Mammary epithelial cell (primary cell): ENCODE results near the gene SUCLA2.

Experiments used
- EZH2 ChIP-seq: IDR thresholded peaks from 2 replicates; pipeline ENCODE4 v1.6.1; 2012; ENCODE audit warnings: low read length, inconsistent platforms, borderline replicate concordance
- TF ChIP-seq, protein P1 (sequence below), 2 donors: IDR thresholded peaks in 1 of 2; conservative IDR thresholded peaks in 1 of 2; 2 replicates each; pipeline ENCODE4 v1.5.1; 2011 to 2012; ENCODE audit warnings: inconsistent platforms in 2 of 2, low read length in 2 of 2, mild to moderate bottlenecking in 2 of 2, control low read depth in 1 of 2, low read depth in 1 of 2; ENCODE audit not compliant: insufficient read depth in 1 of 2; ENCODE audit errors: extremely low read depth in 1 of 2

GRCh38 chr13:48010698-48011097, 9.6 kb upstream of the SUCLA2 start:
- TF ChIP-seq, protein P1, sequence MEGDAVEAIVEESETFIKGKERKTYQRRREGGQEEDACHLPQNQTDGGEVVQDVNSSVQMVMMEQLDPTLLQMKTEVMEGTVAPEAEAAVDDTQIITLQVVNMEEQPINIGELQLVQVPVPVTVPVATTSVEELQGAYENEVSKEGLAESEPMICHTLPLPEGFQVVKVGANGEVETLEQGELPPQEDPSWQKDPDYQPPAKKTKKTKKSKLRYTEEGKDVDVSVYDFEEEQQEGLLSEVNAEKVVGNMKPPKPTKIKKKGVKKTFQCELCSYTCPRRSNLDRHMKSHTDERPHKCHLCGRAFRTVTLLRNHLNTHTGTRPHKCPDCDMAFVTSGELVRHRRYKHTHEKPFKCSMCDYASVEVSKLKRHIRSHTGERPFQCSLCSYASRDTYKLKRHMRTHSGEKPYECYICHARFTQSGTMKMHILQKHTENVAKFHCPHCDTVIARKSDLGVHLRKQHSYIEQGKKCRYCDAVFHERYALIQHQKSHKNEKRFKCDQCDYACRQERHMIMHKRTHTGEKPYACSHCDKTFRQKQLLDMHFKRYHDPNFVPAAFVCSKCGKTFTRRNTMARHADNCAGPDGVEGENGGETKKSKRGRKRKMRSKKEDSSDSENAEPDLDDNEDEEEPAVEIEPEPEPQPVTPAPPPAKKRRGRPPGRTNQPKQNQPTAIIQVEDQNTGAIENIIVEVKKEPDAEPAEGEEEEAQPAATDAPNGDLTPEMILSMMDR (conservative IDR thresholded peaks at IDR 0.05 in 1 of 2, IDR thresholded peaks at IDR 0.05 in 1 of 2; ENCODE audit: extremely low read depth in 1 of 2, insufficient read depth in 1 of 2, low read depth in 1 of 2, low read length in 2 of 2) = no peak
- TF ChIP-seq EZH2 = no peak
